Cardiac fibroblast (primary cell): ENCODE data around the gene CTDSPL.

Experiments
- DNase-seq, 2 donors: peaks; one replicate each; pipeline versions ENCODE4 v3.0.0 to v3.0.0-alpha.2; 2010; ENCODE audit warnings: low read depth in 2 of 2
- H3K4me3 ChIP-seq, 2 donors: replicated peaks in 1 of 2; 1 replicate in 1 of 2; 2 replicates in 1 of 2; pipeline ENCODE4 v1.5.1; 2011; ENCODE audit warnings: low read depth in 2 of 2, low read length in 2 of 2, mild to moderate bottlenecking in 2 of 2, moderate library complexity in 1 of 2
- TF ChIP-seq, protein P1 (sequence below): IDR thresholded peaks from one replicate; pipeline ENCODE4 v1.5.1; 2011; ENCODE audit warnings: low read depth, mild to moderate bottlenecking, low read length, inconsistent platforms

Gene CTDSPL

DNA sequence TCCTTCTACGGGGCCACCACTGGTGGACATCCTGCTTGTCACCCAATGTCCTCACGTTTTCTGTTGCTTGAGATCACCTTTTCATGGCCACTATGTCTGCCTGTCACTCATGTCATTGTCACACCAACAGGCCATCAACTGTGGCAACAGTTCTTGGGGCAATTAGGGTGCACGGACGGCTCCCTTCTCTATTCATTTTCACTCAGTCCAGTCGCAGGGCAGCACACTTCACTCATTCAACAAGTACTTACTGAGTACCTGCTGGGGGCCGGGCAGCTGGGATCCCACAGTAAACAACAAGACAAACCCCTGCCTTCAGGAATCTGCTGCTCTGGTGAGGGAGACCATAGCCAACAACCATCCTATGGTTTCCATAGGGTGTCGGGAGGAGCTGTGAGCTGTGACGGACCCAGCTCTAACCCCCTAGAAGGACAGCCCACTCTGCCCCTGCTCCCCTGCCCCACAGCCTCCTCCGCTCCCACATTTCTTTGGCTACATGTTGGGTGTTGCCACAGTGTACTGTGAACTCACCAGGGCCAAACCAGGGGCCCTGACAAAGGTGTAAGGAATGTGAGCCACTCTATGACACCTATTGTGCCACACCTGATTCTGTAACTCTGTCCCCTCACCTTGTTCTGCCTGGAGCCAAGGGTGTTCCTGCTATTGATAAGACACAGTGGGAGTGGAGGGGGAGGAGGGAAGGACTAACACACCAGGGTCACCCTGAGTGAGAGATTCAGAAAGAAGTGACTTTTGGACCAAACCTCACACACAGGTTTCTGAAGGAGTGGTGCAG, 130.8 kb downstream of the CTDSPL start:
- H3K4me3 ChIP-seq = no peak overlapping the region
- TF ChIP-seq, protein P1, sequence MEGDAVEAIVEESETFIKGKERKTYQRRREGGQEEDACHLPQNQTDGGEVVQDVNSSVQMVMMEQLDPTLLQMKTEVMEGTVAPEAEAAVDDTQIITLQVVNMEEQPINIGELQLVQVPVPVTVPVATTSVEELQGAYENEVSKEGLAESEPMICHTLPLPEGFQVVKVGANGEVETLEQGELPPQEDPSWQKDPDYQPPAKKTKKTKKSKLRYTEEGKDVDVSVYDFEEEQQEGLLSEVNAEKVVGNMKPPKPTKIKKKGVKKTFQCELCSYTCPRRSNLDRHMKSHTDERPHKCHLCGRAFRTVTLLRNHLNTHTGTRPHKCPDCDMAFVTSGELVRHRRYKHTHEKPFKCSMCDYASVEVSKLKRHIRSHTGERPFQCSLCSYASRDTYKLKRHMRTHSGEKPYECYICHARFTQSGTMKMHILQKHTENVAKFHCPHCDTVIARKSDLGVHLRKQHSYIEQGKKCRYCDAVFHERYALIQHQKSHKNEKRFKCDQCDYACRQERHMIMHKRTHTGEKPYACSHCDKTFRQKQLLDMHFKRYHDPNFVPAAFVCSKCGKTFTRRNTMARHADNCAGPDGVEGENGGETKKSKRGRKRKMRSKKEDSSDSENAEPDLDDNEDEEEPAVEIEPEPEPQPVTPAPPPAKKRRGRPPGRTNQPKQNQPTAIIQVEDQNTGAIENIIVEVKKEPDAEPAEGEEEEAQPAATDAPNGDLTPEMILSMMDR = no peak
- no peak for DNase-seq

DNA sequence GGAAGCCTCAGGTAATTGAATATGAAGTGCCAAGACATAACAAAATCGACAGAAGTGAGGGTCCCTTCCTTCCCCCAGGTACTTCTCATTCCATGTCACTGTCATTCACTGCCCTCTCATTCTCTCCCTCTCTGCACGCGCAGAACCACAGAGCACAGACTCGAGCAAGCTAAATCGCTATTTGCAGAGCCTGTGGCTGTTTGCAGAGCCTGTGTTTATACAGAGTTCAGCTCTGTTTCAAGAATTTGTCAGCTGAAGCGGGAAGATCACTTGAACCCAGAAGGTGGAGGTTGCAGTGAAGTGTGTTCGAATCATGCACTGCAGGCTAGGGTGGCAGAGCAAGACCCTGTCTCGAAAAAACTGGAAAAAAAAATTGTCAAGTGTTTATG, 131.4 kb downstream of the CTDSPL start:
- DNase-seq = no peak
- TF ChIP-seq, protein P1 = no peak
- H3K4me3 ChIP-seq = no peak overlapping the region

DNA sequence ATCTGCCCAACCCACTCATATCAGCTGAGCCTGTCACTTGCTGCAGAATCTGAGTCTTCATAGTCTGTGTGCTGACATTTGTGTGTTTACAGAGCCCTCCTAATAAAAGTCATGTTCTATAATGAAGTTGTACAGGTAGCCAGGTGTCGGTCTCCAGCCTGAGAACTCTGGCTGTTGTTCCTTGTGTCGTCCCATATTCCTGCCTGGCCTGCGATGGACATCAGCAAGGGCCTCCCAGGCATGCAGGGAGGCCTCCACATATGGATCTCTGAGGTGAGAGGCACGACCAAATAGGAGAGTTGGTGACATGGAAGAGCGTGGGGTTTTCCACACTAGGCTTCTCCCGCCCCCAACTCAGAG, 131.8 kb downstream of the CTDSPL start:
- TF ChIP-seq, protein P1 = no peak
- peak overlapping the region in 1 of 2 donors; percentile 64 for H3K4me3 ChIP-seq
- DNase-seq = no peak

DNA sequence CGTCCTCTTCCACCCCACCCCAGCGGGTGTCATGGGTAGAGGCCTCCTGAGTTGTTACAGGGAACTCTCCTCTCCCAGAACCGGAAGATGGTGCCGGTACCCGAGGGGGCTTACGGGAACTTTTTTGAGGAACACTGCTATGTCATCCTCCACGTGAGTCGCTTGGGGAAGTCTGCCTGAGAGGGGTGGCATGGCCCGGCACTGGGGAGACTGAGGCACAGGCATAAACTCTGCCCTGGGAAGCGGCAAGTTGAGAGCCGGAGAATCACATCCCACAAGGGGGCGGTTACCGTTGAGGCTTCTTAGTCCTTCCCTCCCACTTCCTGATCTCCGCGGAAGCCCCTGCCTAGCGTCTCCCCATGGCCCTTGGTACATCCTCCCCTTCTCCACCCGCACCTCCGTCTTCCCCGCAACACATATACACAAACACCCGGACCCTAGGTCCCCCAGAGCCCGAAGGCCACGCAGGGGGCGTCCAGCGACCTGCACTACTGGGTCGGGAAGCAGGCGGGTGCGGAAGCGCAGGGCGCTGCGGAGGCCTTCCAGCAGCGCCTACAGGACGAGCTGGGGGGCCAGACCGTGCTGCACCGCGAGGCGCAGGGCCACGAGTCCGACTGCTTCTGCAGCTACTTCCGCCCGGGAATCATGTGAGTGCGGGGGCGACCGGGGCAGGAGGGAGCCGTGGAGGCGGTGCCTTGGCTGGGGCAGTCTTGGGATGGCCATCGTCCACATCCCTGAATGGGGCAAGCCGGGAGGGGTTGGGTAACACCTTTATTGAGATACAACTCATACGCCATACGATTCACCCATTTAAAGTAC, 132.3 kb downstream of the CTDSPL start:
- peak overlapping the region; percentile 51 to 64 for H3K4me3 ChIP-seq
- DNase-seq = peak; percentile 80 to 89
- TF ChIP-seq, protein P1 = no peak

DNA sequence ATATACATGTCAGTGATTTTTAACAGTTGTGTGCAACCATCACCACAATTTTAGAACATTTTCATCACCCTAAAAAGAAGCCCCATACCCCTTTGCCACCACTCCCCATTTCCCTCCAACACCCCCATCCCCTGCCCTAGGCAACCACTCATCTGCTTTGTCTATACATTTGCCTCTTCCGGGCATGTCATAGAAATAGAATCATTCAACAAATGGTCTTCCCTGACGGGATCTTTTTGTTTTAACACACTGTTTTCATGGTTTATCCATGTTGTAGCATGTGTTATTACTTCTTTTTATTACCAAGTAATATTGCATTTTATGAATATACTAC, 132.9 kb downstream of the CTDSPL start:
- peak overlapping the region; percentile 51 to 64 for H3K4me3 ChIP-seq
- no peak for DNase-seq
- TF ChIP-seq, protein P1 = no peak

DNA sequence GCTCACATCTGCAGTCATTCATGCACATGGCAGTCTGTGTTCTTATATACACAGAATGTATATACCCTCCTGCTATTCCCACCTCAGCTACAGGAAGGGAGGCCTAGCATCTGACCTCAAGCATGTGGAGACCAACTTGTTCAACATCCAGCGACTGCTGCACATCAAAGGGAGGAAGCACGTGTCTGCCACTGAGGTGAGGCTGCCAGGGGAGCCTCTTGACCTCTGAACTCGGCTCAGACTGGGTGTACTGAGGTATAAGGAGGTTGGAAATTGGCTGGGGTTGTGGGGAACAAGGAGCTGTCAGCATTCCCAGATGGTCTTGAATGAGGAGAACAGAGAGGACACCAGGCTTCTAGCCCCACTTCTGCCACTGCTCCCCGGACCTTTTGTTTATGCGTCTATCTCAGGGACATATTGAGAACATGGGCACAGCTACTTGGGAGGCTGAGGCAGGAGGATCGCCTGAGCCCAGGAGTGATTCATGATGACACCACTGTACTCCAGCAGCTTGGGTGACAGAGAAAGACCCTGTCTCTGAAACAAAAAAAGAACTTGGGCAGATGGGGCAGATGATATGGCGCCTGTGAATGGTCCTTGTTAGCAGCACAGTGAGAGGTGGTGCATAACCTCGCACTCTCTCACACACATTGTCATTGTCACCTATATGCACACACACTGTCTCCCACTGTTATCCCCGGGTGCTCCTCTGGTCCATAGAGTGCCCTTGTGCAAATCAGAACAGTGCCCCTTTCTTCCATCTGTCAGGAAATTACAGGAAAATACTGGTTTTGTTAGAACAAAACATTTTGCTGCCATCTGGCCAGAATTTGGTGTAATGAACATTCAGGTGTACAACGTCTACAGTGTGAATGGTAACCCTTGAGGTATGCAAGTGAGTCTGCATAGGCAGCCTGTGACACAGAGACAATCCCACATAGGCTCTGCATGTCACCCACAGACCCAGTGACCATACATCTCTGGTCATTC, 134.3 kb downstream of the CTDSPL start:
- H3K4me3 ChIP-seq = no peak overlapping the region
- TF ChIP-seq, protein P1 = no peak
- no peak for DNase-seq
